AG04450 (cell line): ENCODE results near the gene SH3TC1. TPM values are rescaled to one million over a fixed set of nuclear protein-coding genes. Genes with fewer than 3 reads are reported as not detected.

ENCODE experiments used
- CTCF ChIA-PET: fragments of 300-600, 350-600 bp; formaldehyde crosslinking; extraction: SDS; loops from one replicate; lab custom pipeline; 2022; ENCODE audit warnings: antibody characterized with exemption, inconsistent platforms; lab: Charles Lee
- POLR2A ChIA-PET: fragments of 350-600 bp; formaldehyde crosslinking; extraction: SDS; loops from one replicate; lab custom pipeline; 2021; ENCODE audit warnings: antibody characterized with exemption, inconsistent platforms; lab: Yijun Ruan, JAX
- DNase-seq: peaks from one replicate; pipeline ENCODE4 v3.0.0-alpha.2; 2011; ENCODE audit warnings: low read depth, low spot score
- H3K27ac ChIP-seq: one replicate; pipeline ENCODE4 v1.5.1; 2012; ENCODE audit warnings: low read depth, low read length, control low read depth
- H3K27me3 ChIP-seq: one replicate; pipeline ENCODE4 v1.6.0; 2012; ENCODE audit warnings: low read length; ENCODE audit not compliant: control insufficient read depth, insufficient read depth
- H3K4me3 ChIP-seq: 2 replicates; pipeline ENCODE4 v1.5.1; 2011; ENCODE audit warnings: mild to moderate bottlenecking, low read depth, low read length, control low read depth
- H3K9me3 ChIP-seq: 2 replicates; pipeline ENCODE4 v1.5.1; 2012; ENCODE audit warnings: low read length; ENCODE audit not compliant: control insufficient read depth, insufficient read depth
- CTCF ChIP-seq: IDR thresholded peaks from 2 replicates; pipeline ENCODE4 v1.5.1; 2011; ENCODE audit warnings: low read depth, low read length, control low read depth, inconsistent platforms
- polyA plus RNA-seq: library from polyadenylated mRNA; depleted of rRNA; stranded (reverse); fragments of >200 nt; gene quantifications from 2 replicates; pipeline ENCODE4 v1.2.3, GENCODE V29; 2011

Gene SH3TC1
- polyA plus RNA-seq, 1 experiment, result 0.98 TPM

GRCh38 chr4:8175686-8176085, 23.4 kb upstream of the SH3TC1 start:
- H3K27me3 ChIP-seq, result peaks cover 38% of the 10 kb centered on the region
- H3K9me3 ChIP-seq, result no peaks in the 10 kb centered on the region; the same call in 1 of the 2 replicates
- ChIA-PET POLR2A (interaction anchor here (1.6 kb wide), 1 partner anchor 94 kb away, joined by 3 read pairs; the partner anchor contains the start of gene HTRA3), CTCF (interaction anchor here (1.0 to 2.4 kb wide), 10 partner anchors 17 to 242 kb away, joined by 3 to 37 read pairs (median 12); partner anchors contain the start of genes ABLIM2 and SH3TC1)
- H3K27ac ChIP-seq, result no peak overlapping the region
- H3K4me3 ChIP-seq, result no peak overlapping the region
- no peak for DNase-seq
- TF ChIP-seq CTCF, result no peak

- no peak for DNase-seq
- ChIA-PET POLR2A (interaction anchor here (0.6 to 1.6 kb wide), 2 partner anchors 22 to 93 kb away, joined by 3 read pairs; partner anchors contain the start of genes HTRA3 and SH3TC1), CTCF (interaction anchor here (0.6 to 2.4 kb wide), 39 partner anchors 9 to 460 kb away, joined by 3 to 37 read pairs (median 5); partner anchors contain the start of genes ABLIM2 and SH3TC1)
- Histone ChIP-seq H3K27ac (no peak overlapping the region), H3K9me3 (no peaks in the 10 kb centered on the region; the same call in 1 of the 2 replicates), H3K4me3 (no peak overlapping the region), H3K27me3 (peaks cover 29% of the 10 kb centered on the region)
- TF ChIP-seq CTCF, result peak; percentile 96
Observed at GRCh38 chr4:8176547-8177399, 22.3 kb upstream of the SH3TC1 start.

GRCh38 chr4:8177552-8177951, 21.5 kb upstream of the SH3TC1 start:
- ChIA-PET POLR2A (interaction anchor here (1.6 kb wide), 1 partner anchor 92 kb away, joined by 3 read pairs; the partner anchor contains the start of gene HTRA3), CTCF (interaction anchor here (0.6 to 2.4 kb wide), 34 partner anchors 9 to 459 kb away, joined by 3 to 37 read pairs (median 7); partner anchors contain the start of genes ABLIM2 and SH3TC1)
- Histone ChIP-seq H3K9me3 (no peaks in the 10 kb centered on the region), H3K27ac (no peak overlapping the region), H3K27me3 (peaks cover 24% of the 10 kb centered on the region), H3K4me3 (no peak overlapping the region)
- TF ChIP-seq CTCF, result no peak
- DNase-seq, result no peak

GRCh38 chr4:8177956-8178355, 21.1 kb upstream of the SH3TC1 start:
- no peak overlapping the region for H3K4me3 ChIP-seq
- ChIA-PET POLR2A (no interaction called here), CTCF (interaction anchor here (0.7 to 2.4 kb wide), 7 partner anchors 10 to 225 kb away, joined by 3 to 18 read pairs (median 9); partner anchors contain the start of gene SH3TC1)
- no peaks in the 10 kb centered on the region; the same call in 1 of the 2 replicates for H3K9me3 ChIP-seq
- no peak for DNase-seq
- H3K27me3 ChIP-seq, result peaks cover 22% of the 10 kb centered on the region
- TF ChIP-seq CTCF, result no peak
- no peak overlapping the region for H3K27ac ChIP-seq
